CD4-positive, alpha-beta T cell (primary cell): Measurements from ENCODE around the gene STING1. TPM values are rescaled to one million over a fixed set of nuclear protein-coding genes. Genes with fewer than 3 reads are reported as not detected.

Experiments
- ATAC-seq: fragments of 200-7000 bp; cut with Tn5 transposase; one replicate; pipeline ENCODE4 v1.10.0; 2022; ENCODE audit warnings: mild to moderate bottlenecking; ENCODE audit not compliant: poor library complexity
- CTCF ChIA-PET: fragments of 350-600 bp; sonication (Branson Sonifier 250); formaldehyde crosslinking; loops from one replicate; lab custom pipeline; 2021; ENCODE audit warnings: antibody characterized with exemption, inconsistent platforms; lab: Charles Lee
- POLR2A ChIA-PET: fragments of 350-600 bp; sonication (Branson Sonifier 250); formaldehyde crosslinking; loops from one replicate; lab custom pipeline; 2021; ENCODE audit warnings: antibody characterized with exemption, inconsistent platforms; lab: Charles Lee
- DNase-seq, 14 experiments: peaks; one replicate each; pipeline ENCODE4 v3.0.0-alpha.2; 2013 to 2020; ENCODE audit warnings: mixed read lengths in 2 of 14
- H3K27ac ChIP-seq, 2 donors: one replicate each; pipeline versions ENCODE4 v1.5.1 to v1.7.0; 2013; ENCODE audit warnings: low read length in 2 of 2, low read depth in 1 of 2, mild to moderate bottlenecking in 1 of 2
- H3K27me3 ChIP-seq, 2 experiments: 1 replicate in 1 of 2; 2 replicates in 1 of 2; pipeline versions ENCODE4 v1.6.1 to v1.7.0; 2013; ENCODE audit warnings: low read length in 2 of 2, control low read depth in 1 of 2, mild to moderate bottlenecking in 1 of 2, moderate library complexity in 1 of 2; ENCODE audit not compliant: insufficient read depth in 2 of 2, control insufficient read depth in 1 of 2
- H3K36me3 ChIP-seq: one replicate; pipeline ENCODE4 v1.6.1; 2013; ENCODE audit warnings: low read length, control low read depth; ENCODE audit not compliant: insufficient read depth
- H3K4me1 ChIP-seq: one replicate; pipeline ENCODE4 v1.6.1; 2013; ENCODE audit warnings: low read length, control low read depth; ENCODE audit not compliant: insufficient read depth
- H3K4me3 ChIP-seq: one replicate; pipeline ENCODE4 v1.5.1; 2013; ENCODE audit warnings: mild to moderate bottlenecking, low read length, moderate library complexity
- H3K9me3 ChIP-seq, 2 experiments: 1 replicate in 1 of 2; 2 replicates in 1 of 2; pipeline versions ENCODE4 v1.6.1 to v1.7.0; 2013; ENCODE audit warnings: low read length in 2 of 2, mild to moderate bottlenecking in 2 of 2, control low read depth in 1 of 2, moderate library complexity in 1 of 2; ENCODE audit not compliant: control insufficient read depth in 1 of 2, insufficient read depth in 1 of 2
- H3K27ac Mint-ChIP-seq: one replicate; pipeline ENCODE4 v1.8.0; 2020; ENCODE audit warnings: mixed read lengths
- H3K27me3 Mint-ChIP-seq: one replicate; pipeline ENCODE4 v1.8.0; 2021; ENCODE audit warnings: mixed read lengths
- H3K36me3 Mint-ChIP-seq: one replicate; pipeline ENCODE4 v1.8.0; 2021; ENCODE audit warnings: low read depth, mixed read lengths
- H3K4me1 Mint-ChIP-seq: one replicate; pipeline ENCODE4 v1.8.0; 2021; ENCODE audit warnings: low read depth, mixed read lengths
- H3K4me3 Mint-ChIP-seq: one replicate; pipeline ENCODE4 v1.8.0; 2020; ENCODE audit warnings: mild to moderate bottlenecking, mixed read lengths
- H3K9me3 Mint-ChIP-seq: one replicate; pipeline ENCODE4 v1.8.0; 2020; ENCODE audit warnings: mixed read lengths
- CTCF ChIP-seq: fragments of 200-600 bp; IDR thresholded peaks from one replicate; pipeline ENCODE4 v1.8.0; 2022; ENCODE audit warnings: antibody characterized with exemption, mild to moderate bottlenecking
- intact Hi-C, 2 experiments: fragments of 100-400 bp; cut with DNase I in 1 of 2; cut with micrococcal nuclease in 1 of 2; formaldehyde crosslinking; loops; one replicate each; pipeline versions ENCODE4 v1.15.1 to v1.9.0; 2023 to 2025; cut with DNase I, micrococcal nuclease
- total RNA-seq, 174 experiments: library from RNA in 2 of 174; stranded (reverse) in 2 of 174; gene quantifications; one replicate each; pipeline ENCODE4 v1.2.3 and lab custom pipeline; 2021 to 2026

Gene STING1
- total RNA-seq, 2 experiments from 2014 or later, result 155 to 168 TPM

GRCh38 chr5:139456776-139457175 is 25.8 kb downstream of the STING1 start:
- ATAC-seq, result no peak
- Mint-ChIP-seq H3K9me3 (no peaks in the 10 kb centered on the region), H3K4me3 (no peak overlapping the region), H3K36me3 (no peaks in the 10 kb centered on the region), H3K27ac (peak overlapping the region; percentile 89), H3K4me1 (peaks cover 76% of the 10 kb centered on the region), H3K27me3 (no peaks in the 10 kb centered on the region)
- Histone ChIP-seq H3K27me3 (no peaks in the 10 kb centered on the region), H3K27ac (no peak overlapping the region), H3K36me3 (no peaks in the 10 kb centered on the region), H3K9me3 (no peaks in the 10 kb centered on the region), H3K4me3 (no peak overlapping the region), H3K4me1 (peaks cover 75% of the 10 kb centered on the region)
- intact Hi-C loops, result no loop called here
- TF ChIP-seq CTCF, result no peak
- no peak for DNase-seq
- ChIA-PET POLR2A (interaction anchor here (1.4 to 3.8 kb wide), 2 partner anchors 18 to 25 kb away, joined by 4 to 26 read pairs; partner anchors contain the start of gene DNAJC18), CTCF (no interaction called here)

- Histone ChIP-seq H3K4me3 (no peak overlapping the region), H3K36me3 (no peaks in the 10 kb centered on the region), H3K4me1 (peaks cover 67% of the 10 kb centered on the region), H3K9me3 (no peaks in the 10 kb centered on the region), H3K27me3 (no peaks in the 10 kb centered on the region), H3K27ac (peak overlapping the region in 1 of 2 donors; percentile 1)
- DNase-seq, result no peak
- Mint-ChIP-seq H3K27ac (peak overlapping the region; percentile 89), H3K4me3 (no peak overlapping the region), H3K27me3 (no peaks in the 10 kb centered on the region), H3K9me3 (no peaks in the 10 kb centered on the region), H3K4me1 (peaks cover 55% of the 10 kb centered on the region), H3K36me3 (no peaks in the 10 kb centered on the region)
- no peak for TF ChIP-seq CTCF
- intact Hi-C loops, result no loop called here
- ChIA-PET POLR2A (interaction anchor here (0.8 to 1.4 kb wide), 2 partner anchors 16 to 21 kb away, joined by 3 to 4 read pairs; partner anchors contain the start of gene DNAJC18), CTCF (interaction anchor here (1.6 kb wide), 1 partner anchor 32 kb away, joined by 6 read pairs; no protein-coding TSS in a partner anchor)
- ATAC-seq, result no peak
Observed at GRCh38 chr5:139454568-139455290, 27.8 kb downstream of the STING1 start.

GRCh38 chr5:139453683-139454567 is 28.6 kb downstream of the STING1 start:
- H3K4me1 ChIP-seq, result peaks cover 61% of the 10 kb centered on the region

More at GRCh38 chr5:139453683-139454567, 28.6 kb downstream of the STING1 start:
- Mint-ChIP-seq H3K9me3 (no peaks in the 10 kb centered on the region), H3K36me3 (no peaks in the 10 kb centered on the region), H3K4me3 (no peak overlapping the region), H3K27me3 (no peaks in the 10 kb centered on the region), H3K4me1 (peaks cover 51% of the 10 kb centered on the region), H3K27ac (peak overlapping the region; percentile 89)
- CTCF ChIA-PET, result no interaction called here
- H3K27ac ChIP-seq, result peak overlapping the region in 1 of 2 donors; percentile 1
- DNase-seq, result peak in 4 of 14 experiments; percentile 25 to 61 (median 44)
- TF ChIP-seq CTCF, result no peak
- no peaks in the 10 kb centered on the region for H3K9me3 ChIP-seq
- intact Hi-C loops, result no loop called here
- no peaks in the 10 kb centered on the region for H3K36me3 ChIP-seq
- POLR2A ChIA-PET, result no interaction called here
- no peaks in the 10 kb centered on the region for H3K27me3 ChIP-seq
- no peak for ATAC-seq
- no peak overlapping the region for H3K4me3 ChIP-seq
